GM21515 (cell line): Measurements from ENCODE around the gene LRRC8A.
"Not testable (repeated sequence)": the region's sequence is repeated elsewhere in the genome, so short reads cannot be mapped to it uniquely, and the experiment has no call there.

ENCODE experiments used
- ATAC-seq: cut with Tn5 transposase; IDR thresholded peaks from one replicate; pipeline ENCODE4 v1.9.1; 2021; ENCODE audit not compliant: unreplicated experiment

LRRC8A gene

DNA sequence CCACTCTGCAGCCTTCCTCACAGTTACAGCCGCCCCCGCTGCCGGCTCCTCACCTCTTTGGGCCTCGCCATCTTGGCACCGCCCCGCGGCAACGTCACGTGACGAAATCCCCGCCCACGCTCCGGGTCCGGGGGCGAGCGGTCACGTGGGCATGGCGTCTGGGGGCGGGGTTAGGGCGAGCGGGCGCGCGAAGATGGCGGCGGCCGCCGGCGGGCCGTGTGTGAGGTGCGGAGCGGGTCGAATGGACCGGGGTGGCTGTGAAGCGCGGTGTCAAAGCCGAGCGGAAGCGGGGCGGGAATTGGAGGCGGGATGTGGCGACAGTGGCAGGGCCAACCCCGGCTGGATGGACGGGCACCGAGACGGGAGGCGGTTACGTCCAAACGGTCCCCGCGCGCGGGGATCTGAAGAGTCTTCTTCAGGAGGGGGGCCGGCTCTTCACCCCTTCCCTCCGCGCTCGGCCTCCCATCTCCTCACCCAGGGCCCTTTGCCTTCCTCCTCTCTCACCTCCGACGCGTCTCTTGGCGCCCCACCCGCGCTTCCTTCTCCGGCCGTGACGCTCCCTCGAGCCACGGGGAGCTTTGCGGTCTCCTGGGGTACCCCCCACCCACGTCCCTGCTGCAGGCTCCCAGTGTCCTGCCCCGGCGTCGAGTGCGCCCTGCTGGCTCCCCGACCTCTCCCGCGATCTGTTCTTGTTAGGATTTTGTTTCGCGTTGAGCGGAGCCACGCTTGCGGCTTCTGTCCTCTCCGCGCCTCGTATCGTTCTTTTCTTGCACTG is 65.8 kb downstream of the LRRC8A start, which contains the start of the genes DOLK and NUP188:
Gene DOLK (minus strand): TSS at position 77 of the 775 bp plus-strand sequence. CDS start 300 bp downstream, outside the sequence.
Gene NUP188 (plus strand): TSS at position 173 of the 775 bp plus-strand sequence. CDS start 21 bp downstream, at position 194.
- ATAC-seq: peak; percentile 72

- ATAC-seq: not testable (repeated sequence)
Measured at GRCh38 chr9:128961403-128961802, 79.5 kb downstream of the LRRC8A start.
